MM.1S (cell line): Measurements from ENCODE around the gene PHLDB1.

Source experiments
- DNase-seq: peaks from one replicate; pipeline ENCODE4 v3.0.0-alpha.2; 2015
- H2AFZ ChIP-seq: fragments of 300-600 bp; sonication (generic); 2 replicates; pipeline ENCODE4 v1.6.0; 2016; ENCODE audit warnings: antibody characterized with exemption, low read length
- H3F3A ChIP-seq: fragments of 300-600 bp; sonication (generic); 2 replicates; pipeline ENCODE4 v1.6.1; 2016; ENCODE audit warnings: mild to moderate bottlenecking, antibody characterized with exemption, low read length, moderate library complexity, mixed read lengths; ENCODE audit not compliant: insufficient read depth
- H3K27ac ChIP-seq: fragments of 300-600 bp; sonication (generic); 2 replicates; pipeline ENCODE4 v1.5.1; 2016; ENCODE audit warnings: mild to moderate bottlenecking, low read length
- H3K27me3 ChIP-seq: fragments of 300-600 bp; sonication (generic); replicated peaks from 2 replicates; pipeline ENCODE4 v1.6.0; 2016; ENCODE audit warnings: low read length; ENCODE audit not compliant: insufficient read depth
- H3K36me3 ChIP-seq: fragments of 300-600 bp; sonication (generic); replicated peaks from 2 replicates; pipeline ENCODE4 v1.6.1; 2016; ENCODE audit warnings: mild to moderate bottlenecking, low read length, mixed read lengths; ENCODE audit not compliant: insufficient read depth
- H3K4me1 ChIP-seq: fragments of 300-600 bp; sonication (generic); 2 replicates; pipeline ENCODE4 v1.6.1; 2016; ENCODE audit warnings: low read length, mixed read lengths
- H3K4me2 ChIP-seq: fragments of 300-600 bp; sonication (generic); 2 replicates; pipeline ENCODE4 v1.6.0; 2016; ENCODE audit warnings: low read depth, low read length
- H3K4me3 ChIP-seq: fragments of 300-600 bp; sonication (generic); 2 replicates; pipeline ENCODE4 v1.5.1; 2016; ENCODE audit warnings: low read length, mixed read lengths
- H3K79me2 ChIP-seq: fragments of 300-600 bp; sonication (generic); 2 replicates; pipeline ENCODE4 v1.6.1; 2016; ENCODE audit warnings: mixed run types, low read length, mixed read lengths
- H3K9ac ChIP-seq: fragments of 300-600 bp; sonication (generic); 2 replicates; pipeline ENCODE4 v1.6.1; 2016; ENCODE audit warnings: low read length, mixed read lengths
- H3K9me2 ChIP-seq: fragments of 300-600 bp; sonication (generic); replicated peaks from 2 replicates; pipeline ENCODE4 v1.6.1; 2016; ENCODE audit warnings: mild to moderate bottlenecking, low read length, mixed read lengths; ENCODE audit not compliant: insufficient read depth
- H3K9me3 ChIP-seq: fragments of 300-600 bp; sonication (generic); replicated peaks from 2 replicates; pipeline ENCODE4 v1.6.1; 2016; ENCODE audit warnings: mild to moderate bottlenecking, low read length, mixed read lengths; ENCODE audit not compliant: insufficient read depth
- H4K20me1 ChIP-seq: fragments of 300-600 bp; sonication (generic); 2 replicates; pipeline ENCODE4 v1.6.1; 2016; ENCODE audit warnings: mild to moderate bottlenecking, low read length, moderate library complexity, mixed read lengths; ENCODE audit not compliant: insufficient read depth
- CTCF ChIP-seq: fragments of 300-600 bp; sonication (generic); IDR thresholded peaks from 2 replicates; pipeline ENCODE4 v1.5.1; 2016; ENCODE audit warnings: antibody characterized with exemption, low read length, mixed read lengths
- EZH2 ChIP-seq: fragments of 300-600 bp; sonication (generic); optimal IDR thresholded peaks from 2 replicates; pipeline ENCODE3; 2017; ENCODE audit warnings: low read depth, mild to moderate bottlenecking, antibody characterized with exemption, low read length, mixed read lengths
- EZH2phosphoT487 ChIP-seq: fragments of 300-600 bp; sonication (generic); IDR thresholded peaks from 2 replicates; pipeline ENCODE4 v1.6.1; 2018; ENCODE audit warnings: antibody characterized with exemption, low read length

The PHLDB1 gene

DNA sequence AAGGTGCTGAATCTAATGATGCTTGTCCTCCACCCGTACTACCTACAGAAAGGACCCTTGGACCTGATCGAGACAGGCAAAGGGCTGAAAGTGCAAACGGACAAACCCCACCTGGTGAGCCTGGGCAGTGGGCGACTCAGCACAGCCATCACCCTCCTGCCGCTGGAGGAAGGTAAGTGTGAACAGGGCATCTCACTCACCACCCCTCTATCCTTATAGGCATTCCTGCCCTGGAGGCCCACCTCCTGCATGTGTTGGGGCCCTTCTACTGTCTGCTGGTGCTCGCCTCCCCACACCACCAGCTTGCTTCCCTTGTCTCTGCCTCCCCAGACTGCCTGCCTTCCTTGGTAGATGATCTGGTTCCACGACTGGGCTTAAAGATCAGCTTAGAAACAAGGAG is 7.1 kb downstream of the PHLDB1 start:
- Histone ChIP-seq H3K4me2 (no peak overlapping the region), H3K9ac (no peak overlapping the region), H3K27ac (no peak overlapping the region), H4K20me1 (no peaks in the 10 kb centered on the region), H3K4me1 (0 out of 2 replicates have a peak, but pooled peaks cover 6% of the 10 kb centered on the region), H2AFZ (no peak overlapping the region), H3K27me3 (peaks cover 13% of the 10 kb centered on the region), H3K4me3 (no peak overlapping the region), H3K79me2 (no peaks in the 10 kb centered on the region), H3F3A (no peaks in the 10 kb centered on the region), H3K9me3 (no peaks in the 10 kb centered on the region), H3K36me3 (no peaks in the 10 kb centered on the region), H3K9me2 (no peaks in the 10 kb centered on the region)
- no peak for DNase-seq
- no peak for TF ChIP-seq EZH2
- no peak for TF ChIP-seq CTCF
- no peak for TF ChIP-seq EZH2phosphoT487

GRCh38 chr11:118615282-118615975 is 8.0 kb downstream of the PHLDB1 start:
- Histone ChIP-seq H4K20me1 (no peaks in the 10 kb centered on the region), H3K27ac (no peak overlapping the region), H3K4me3 (no peak overlapping the region), H3K9me3 (no peaks in the 10 kb centered on the region), H3K4me2 (no peak overlapping the region), H3K27me3 (peaks cover 4% of the 10 kb centered on the region), H3F3A (no peaks in the 10 kb centered on the region), H3K9ac (no peak overlapping the region), H2AFZ (no peak overlapping the region), H3K9me2 (no peaks in the 10 kb centered on the region), H3K79me2 (no peaks in the 10 kb centered on the region), H3K36me3 (no peaks in the 10 kb centered on the region), H3K4me1 (0 out of 2 replicates have a peak, but pooled peaks cover 5% of the 10 kb centered on the region)
- no peak for TF ChIP-seq EZH2
- TF ChIP-seq EZH2phosphoT487 = no peak
- no peak for TF ChIP-seq CTCF
- DNase-seq = no peak

GRCh38 chr11:118615976-118616371 is 8.6 kb downstream of the PHLDB1 start:
- no peak overlapping the region for H3K9ac ChIP-seq
- H3K4me2 ChIP-seq = no peak overlapping the region
- DNase-seq = no peak
- no peaks in the 10 kb centered on the region for H3F3A ChIP-seq
- H3K79me2 ChIP-seq = no peaks in the 10 kb centered on the region
- H3K9me2 ChIP-seq = no peaks in the 10 kb centered on the region
- peaks cover 5% of the 10 kb centered on the region for H3K27me3 ChIP-seq
- no peak for TF ChIP-seq CTCF
- TF ChIP-seq EZH2 = no peak
- no peak for TF ChIP-seq EZH2phosphoT487
- H3K4me3 ChIP-seq = no peak overlapping the region
- no peaks in the 10 kb centered on the region for H3K36me3 ChIP-seq
- H3K4me1 ChIP-seq = 0 out of 2 replicates have a peak, but pooled peaks cover 3% of the 10 kb centered on the region
- H2AFZ ChIP-seq = no peak overlapping the region
- H3K27ac ChIP-seq = no peak overlapping the region
- no peaks in the 10 kb centered on the region for H4K20me1 ChIP-seq
- no peaks in the 10 kb centered on the region for H3K9me3 ChIP-seq
